Cardiac muscle cell (in vitro differentiated cells and primary cell): ENCODE results near the gene LRP3. TPM values are rescaled to one million over a fixed set of nuclear protein-coding genes. Genes with fewer than 3 reads are reported as not detected.

Source experiments
- DNase-seq, 2 donors: peaks; one replicate each; pipeline versions ENCODE4 v3.0.0 to v3.0.0-alpha.2; 2010 to 2017; ENCODE audit warnings: low read depth in 1 of 2, low spot score in 1 of 2
- H3K27ac ChIP-seq: fragments of 200-600 bp; sonication (generic); 2 replicates; pipeline ENCODE4 v1.5.1; 2016
- H3K27me3 ChIP-seq: fragments of 200-600 bp; sonication (generic); 2 replicates; pipeline ENCODE4 v1.6.0; 2016; ENCODE audit warnings: control low read depth
- H3K36me3 ChIP-seq: fragments of 200-600 bp; sonication (generic); 2 replicates; pipeline ENCODE4 v1.5.1; 2016; ENCODE audit warnings: control low read depth
- H3K4me1 ChIP-seq: fragments of 200-600 bp; sonication (generic); 2 replicates; pipeline ENCODE4 v1.8.1; 2017; ENCODE audit warnings: low read depth, mild to moderate bottlenecking, mixed run types
- H3K4me3 ChIP-seq: fragments of 200-600 bp; sonication (generic); 2 replicates; pipeline ENCODE4 v1.5.1; 2016; ENCODE audit warnings: mild to moderate bottlenecking
- H3K9me3 ChIP-seq: fragments of 200-600 bp; sonication (generic); 2 replicates; pipeline ENCODE4 v1.5.1; 2017; ENCODE audit warnings: low read depth, mild to moderate bottlenecking, control low read depth
- CTCF ChIP-seq: IDR thresholded peaks from 2 replicates; pipeline ENCODE4 v1.5.1; 2012; ENCODE audit warnings: low read depth, mild to moderate bottlenecking, low read length
- polyA plus RNA-seq: library from polyadenylated mRNA; unstranded; fragments of >200 nt; fragmentation: Nextera tagmentation; extraction: Ambion mirVana; gene quantifications from 2 replicates; pipeline ENCODE4 v1.2.1, GENCODE V29; 2016
- total RNA-seq: library from RNA; depleted of rRNA; stranded (reverse); fragments of >200 nt; gene quantifications from 2 replicates; pipeline ENCODE4 v1.2.3, GENCODE V29; 2016

LRP3 gene
- total and polyA plus RNA-seq, 2 experiments from 2014 or later, result 38.4 to 39.4 TPM

DNA sequence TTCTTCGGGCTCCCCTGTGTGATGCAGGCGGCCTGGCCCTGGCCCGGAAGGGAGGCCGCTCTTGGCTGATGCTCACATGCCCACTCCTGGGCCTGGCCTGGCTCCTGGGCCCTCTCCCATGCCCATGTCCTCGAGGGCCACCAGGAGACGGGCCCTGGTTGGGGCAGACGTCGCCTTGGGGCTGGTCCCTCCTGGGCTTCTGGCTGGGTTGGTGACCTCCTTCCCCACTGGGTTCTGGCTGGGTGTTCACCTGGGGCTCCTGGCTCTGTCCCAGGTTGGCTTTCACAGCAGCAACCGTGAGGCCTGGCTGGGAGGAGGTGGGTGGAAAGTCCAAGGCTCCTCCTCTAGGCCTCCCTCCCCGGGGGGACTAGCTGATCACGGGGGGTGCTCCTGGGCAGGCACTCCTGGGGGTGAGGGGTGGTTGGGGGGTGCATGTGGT lies 47.0 kb downstream of the LRP3 start:
- TF ChIP-seq CTCF, result no peak
- Histone ChIP-seq H3K27me3 (no peaks in the 10 kb centered on the region), H3K4me3 (no peak overlapping the region), H3K4me1 (no peaks in the 10 kb centered on the region), H3K9me3 (no peaks in the 10 kb centered on the region), H3K36me3 (no peaks in the 10 kb centered on the region), H3K27ac (no peak overlapping the region)
- DNase-seq, result no peak

DNA sequence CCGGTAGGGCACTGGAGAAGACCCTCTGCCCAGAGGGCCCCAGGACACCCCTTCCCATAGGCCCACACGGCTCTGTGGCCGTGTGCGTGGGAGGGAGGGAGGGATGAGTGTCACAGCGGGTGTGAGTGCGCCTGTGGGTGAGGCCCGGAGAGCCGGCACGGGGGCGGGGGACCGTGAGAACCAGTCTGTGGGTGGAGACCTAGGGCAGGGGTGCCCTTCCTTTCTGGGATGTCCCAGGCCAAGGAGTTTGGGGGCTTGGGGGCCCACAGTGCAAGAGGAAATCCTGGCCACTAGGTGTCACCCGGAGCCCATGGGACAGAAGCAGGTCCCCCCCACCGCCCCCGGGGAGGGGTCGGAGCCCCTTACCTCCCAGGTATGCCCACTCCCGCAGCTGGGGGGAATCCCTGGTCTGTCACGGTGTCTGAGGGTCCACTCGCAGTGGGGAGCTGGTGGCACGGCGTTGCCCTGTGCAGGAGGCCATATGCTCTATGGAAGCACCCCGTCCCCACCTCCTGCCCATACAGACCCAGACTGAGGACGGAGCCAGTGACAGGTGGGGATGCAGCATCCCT lies 47.5 kb downstream of the LRP3 start:
- no peaks in the 10 kb centered on the region for H3K36me3 ChIP-seq
- peak; percentile 62 for TF ChIP-seq CTCF
- no peak overlapping the region for H3K27ac ChIP-seq
- no peaks in the 10 kb centered on the region for H3K4me1 ChIP-seq
- no peaks in the 10 kb centered on the region for H3K27me3 ChIP-seq
- no peak for DNase-seq
- H3K9me3 ChIP-seq, result no peaks in the 10 kb centered on the region
- no peak overlapping the region for H3K4me3 ChIP-seq

DNA sequence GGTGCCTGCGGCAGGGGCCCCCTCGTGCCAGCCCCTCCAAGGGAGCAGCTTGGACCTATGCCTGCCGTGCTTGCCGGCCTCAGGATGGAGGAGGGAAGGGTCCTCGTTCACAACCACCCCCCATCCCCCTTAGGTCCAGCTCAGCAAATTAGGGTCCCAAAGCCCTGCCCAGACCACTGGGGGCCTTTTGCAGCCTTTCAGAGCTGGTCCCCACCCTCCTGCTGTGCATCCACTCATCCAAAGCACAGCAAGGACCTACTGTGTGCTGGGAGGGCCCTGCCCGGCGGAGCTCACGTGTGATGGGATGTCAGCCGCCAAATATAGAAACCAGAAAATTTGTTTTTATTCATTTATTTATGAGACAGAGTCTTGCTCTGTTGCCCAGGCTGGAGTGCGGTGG lies 48.0 kb downstream of the LRP3 start:
- TF ChIP-seq CTCF, result no peak
- Histone ChIP-seq H3K27ac (no peak overlapping the region), H3K27me3 (no peaks in the 10 kb centered on the region), H3K36me3 (no peaks in the 10 kb centered on the region), H3K9me3 (no peaks in the 10 kb centered on the region), H3K4me1 (no peaks in the 10 kb centered on the region), H3K4me3 (no peak overlapping the region)
- no peak for DNase-seq

DNA sequence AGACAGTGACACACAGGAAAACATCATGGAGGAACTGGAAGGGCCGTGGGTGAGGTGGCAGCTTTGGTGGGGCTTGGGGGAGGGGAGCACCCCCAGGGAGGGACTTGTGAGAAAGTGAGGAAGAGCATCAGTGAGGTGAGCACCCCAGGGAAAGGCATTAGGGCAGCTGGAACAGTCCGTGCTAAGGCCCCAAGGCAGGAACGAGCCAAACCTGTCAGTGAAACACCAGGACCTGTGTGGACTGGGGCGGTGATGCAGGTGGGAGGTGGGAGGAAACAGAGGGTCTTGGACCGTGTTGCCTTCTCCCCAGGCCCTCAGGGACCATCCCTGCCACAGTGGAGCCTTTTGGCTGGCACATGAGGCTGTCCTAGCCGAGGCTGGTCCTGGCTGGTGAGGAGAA lies 48.8 kb downstream of the LRP3 start:
- Histone ChIP-seq H3K4me1 (no peaks in the 10 kb centered on the region), H3K36me3 (no peaks in the 10 kb centered on the region)

DNA sequence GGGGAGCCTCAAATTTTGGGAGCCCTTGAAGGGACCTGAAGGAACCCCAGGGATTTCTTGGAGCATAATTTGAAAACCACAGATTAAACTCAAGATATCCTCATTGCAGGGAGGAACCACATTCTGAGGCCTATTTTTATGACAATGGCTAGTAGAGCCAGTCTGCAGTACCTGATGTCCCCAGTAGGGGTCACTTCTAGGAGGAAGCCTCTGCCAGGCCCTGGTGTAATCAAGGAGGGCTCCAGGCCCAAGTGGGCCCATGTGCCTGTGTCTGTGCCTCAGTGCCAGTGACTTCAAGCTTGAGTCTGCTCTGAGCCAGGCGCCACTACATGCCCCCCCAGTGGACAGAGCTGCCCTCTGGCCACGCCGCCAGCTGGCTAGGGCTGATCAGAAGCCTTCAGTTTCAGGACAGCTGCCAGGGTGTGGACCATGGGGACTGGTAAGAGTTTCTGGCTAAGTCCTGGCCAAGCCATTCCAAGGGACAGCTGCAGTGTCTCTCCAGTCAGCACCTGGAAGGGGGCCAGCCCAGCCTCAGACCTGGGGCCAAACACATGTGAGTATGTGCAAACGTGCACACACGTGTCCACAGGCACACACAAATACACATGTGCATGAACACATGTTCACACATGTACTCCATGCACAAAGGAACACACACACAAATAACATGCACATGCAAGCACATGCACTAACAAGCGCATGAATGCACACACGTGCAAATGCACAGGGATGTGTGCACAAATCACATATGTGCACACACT lies 52.0 kb downstream of the LRP3 start:
- H3K4me3 ChIP-seq, result no peak overlapping the region
- H3K9me3 ChIP-seq, result no peaks in the 10 kb centered on the region
- no peaks in the 10 kb centered on the region for H3K4me1 ChIP-seq
- peak in 1 of 2 donors; percentile 49 for DNase-seq
- H3K27me3 ChIP-seq, result no peaks in the 10 kb centered on the region
- TF ChIP-seq CTCF, result peak; percentile 56
- H3K36me3 ChIP-seq, result no peaks in the 10 kb centered on the region
- H3K27ac ChIP-seq, result no peak overlapping the region

More for the DNA sequence above, 48.8 kb downstream of the LRP3 start:
- no peak overlapping the region for H3K27ac ChIP-seq
- no peaks in the 10 kb centered on the region for H3K9me3 ChIP-seq
- TF ChIP-seq CTCF, result no peak
- DNase-seq, result no peak
- no peaks in the 10 kb centered on the region for H3K27me3 ChIP-seq
- H3K4me3 ChIP-seq, result no peak overlapping the region
